ENCODE results near the gene TRPC4AP.
"Not testable (repeated sequence)": the region's sequence is repeated elsewhere in the genome, so short reads cannot be mapped to it uniquely, and the experiment has no call there.

DNA sequence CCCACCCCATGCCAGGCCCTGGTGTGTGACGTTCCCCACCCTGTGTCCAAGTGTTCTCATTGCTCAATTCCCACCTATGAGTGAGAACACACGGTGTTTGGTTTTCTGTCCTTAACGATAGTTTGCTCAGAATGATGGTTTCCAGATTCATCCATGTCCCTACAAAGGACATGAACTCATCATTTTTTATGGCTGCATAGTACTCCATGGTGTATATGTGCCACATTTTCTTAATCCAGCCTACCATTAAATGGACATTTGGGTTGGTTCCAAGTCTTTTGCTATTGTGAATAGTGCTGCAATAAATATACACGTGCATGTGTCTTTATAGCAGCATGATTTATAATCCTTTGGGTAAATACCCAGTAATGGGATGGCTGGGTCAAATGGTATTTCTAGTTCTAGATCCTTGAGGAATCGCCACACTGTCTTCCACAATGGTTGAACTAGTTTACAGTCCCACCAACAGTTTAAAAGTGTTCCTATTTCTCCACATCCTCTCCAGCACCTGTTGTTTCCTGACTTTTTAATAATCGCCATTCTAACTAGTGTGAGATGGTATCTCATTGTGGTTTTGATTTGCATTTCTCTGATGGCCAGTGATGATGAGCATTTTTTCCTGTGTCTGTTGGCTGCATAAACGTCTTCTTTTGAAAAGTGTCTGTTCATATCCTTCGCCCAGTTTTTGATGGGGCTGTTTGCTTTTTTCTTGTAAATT is 21.0 kb downstream of the TRPC4AP start:
- TF ChIP-seq, protein P1, sequence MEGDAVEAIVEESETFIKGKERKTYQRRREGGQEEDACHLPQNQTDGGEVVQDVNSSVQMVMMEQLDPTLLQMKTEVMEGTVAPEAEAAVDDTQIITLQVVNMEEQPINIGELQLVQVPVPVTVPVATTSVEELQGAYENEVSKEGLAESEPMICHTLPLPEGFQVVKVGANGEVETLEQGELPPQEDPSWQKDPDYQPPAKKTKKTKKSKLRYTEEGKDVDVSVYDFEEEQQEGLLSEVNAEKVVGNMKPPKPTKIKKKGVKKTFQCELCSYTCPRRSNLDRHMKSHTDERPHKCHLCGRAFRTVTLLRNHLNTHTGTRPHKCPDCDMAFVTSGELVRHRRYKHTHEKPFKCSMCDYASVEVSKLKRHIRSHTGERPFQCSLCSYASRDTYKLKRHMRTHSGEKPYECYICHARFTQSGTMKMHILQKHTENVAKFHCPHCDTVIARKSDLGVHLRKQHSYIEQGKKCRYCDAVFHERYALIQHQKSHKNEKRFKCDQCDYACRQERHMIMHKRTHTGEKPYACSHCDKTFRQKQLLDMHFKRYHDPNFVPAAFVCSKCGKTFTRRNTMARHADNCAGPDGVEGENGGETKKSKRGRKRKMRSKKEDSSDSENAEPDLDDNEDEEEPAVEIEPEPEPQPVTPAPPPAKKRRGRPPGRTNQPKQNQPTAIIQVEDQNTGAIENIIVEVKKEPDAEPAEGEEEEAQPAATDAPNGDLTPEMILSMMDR (IDR thresholded peaks at IDR 0.05), result not testable (repeated sequence)
- not testable (repeated sequence) for TF ChIP-seq POLR2A (IDR thresholded peaks at IDR 0.05)
